Measurements from ENCODE around the gene MICU1.

MICU1 gene

GRCh38 chr10:72337039-72337629 is 288.7 kb downstream of the MICU1 start:
- no peak for DNase-seq

- DNase-seq, result no peak
These were observed 289.4 kb downstream of the MICU1 start for GRCh38 chr10:72336259-72337038.

- DNase-seq, result no peak
These were observed 290.3 kb downstream of the MICU1 start for GRCh38 chr10:72335394-72336258.

- DNase-seq, result no peak
These were observed 291.0 kb downstream of the MICU1 start for GRCh38 chr10:72334825-72335393.

- no peak for DNase-seq
These were observed 291.6 kb downstream of the MICU1 start for GRCh38 chr10:72334196-72334824.

GRCh38 chr10:72333112-72334015 is 292.5 kb downstream of the MICU1 start:
- DNase-seq, result no peak

- no peak for DNase-seq
These were observed 293.3 kb downstream of the MICU1 start for GRCh38 chr10:72332423-72333111.

- peak; percentile 74 for DNase-seq
These were observed 294.1 kb downstream of the MICU1 start for GRCh38 chr10:72331575-72332422.

- DNase-seq, result no peak
These were observed 295.8 kb downstream of the MICU1 start for GRCh38 chr10:72330069-72330426.

- DNase-seq, result no peak
These were observed 296.4 kb downstream of the MICU1 start for GRCh38 chr10:72329290-72330068.

- no peak for DNase-seq
These were observed 297.1 kb downstream of the MICU1 start for GRCh38 chr10:72328829-72329204.

GRCh38 chr10:72328045-72328828 is 297.6 kb downstream of the MICU1 start:
- DNase-seq, result no peak

- DNase-seq, result peak; percentile 38
These were observed 298.9 kb downstream of the MICU1 start for GRCh38 chr10:72326665-72327603.

- peak; percentile 76 for DNase-seq
These were observed 300.4 kb downstream of the MICU1 start for GRCh38 chr10:72325243-72326175.

GRCh38 chr10:72323771-72324191 is 302.1 kb downstream of the MICU1 start:
- DNase-seq, result no peak

GRCh38 chr10:72323108-72323749 is 302.6 kb downstream of the MICU1 start:
- no peak for DNase-seq

All from SHP77 treated with DMSO at 0.1 percent for 48 hours (cell line).